Mesenchymal stem cell (in vitro differentiated cells and primary cell): ENCODE results near the gene OR4D2.

Source experiments
- DNase-seq: peaks from one replicate; pipeline ENCODE4 v3.0.0-alpha.2; 2013
- H2AFZ ChIP-seq: one replicate; pipeline ENCODE4 v1.6.1; 2013; ENCODE audit warnings: low read depth, mild to moderate bottlenecking, control low read depth, inconsistent platforms, low read length, moderate library complexity
- H2AK5ac ChIP-seq: 2 replicates; pipeline ENCODE4 v1.6.1; 2013; ENCODE audit warnings: low read length, moderate library complexity, mild to moderate bottlenecking, inconsistent platforms; ENCODE audit not compliant: severe bottlenecking
- H2BK120ac ChIP-seq: one replicate; pipeline ENCODE4 v1.6.1; 2013; ENCODE audit warnings: low read depth, mild to moderate bottlenecking, inconsistent platforms, low read length, moderate library complexity
- H2BK12ac ChIP-seq, 2 experiments: one replicate each; pipeline ENCODE4 v1.6.1; 2013; ENCODE audit warnings: inconsistent platforms in 2 of 2, low read length in 2 of 2, mild to moderate bottlenecking in 2 of 2, moderate library complexity in 2 of 2, control low read depth in 1 of 2
- H2BK15ac ChIP-seq: one replicate; pipeline ENCODE4 v1.6.1; 2013; ENCODE audit warnings: mild to moderate bottlenecking, low read depth, inconsistent platforms; ENCODE audit not compliant: poor library complexity, severe bottlenecking
- H2BK5ac ChIP-seq: 2 replicates; pipeline ENCODE4 v1.6.1; 2013; ENCODE audit warnings: low read depth, mild to moderate bottlenecking, low read length, control low read depth, inconsistent platforms; ENCODE audit not compliant: poor library complexity, severe bottlenecking
- H3K14ac ChIP-seq, 2 experiments: one replicate each; pipeline ENCODE4 v1.6.1; 2013; ENCODE audit warnings: inconsistent platforms in 2 of 2, low read length in 2 of 2, control low read depth in 1 of 2, mild to moderate bottlenecking in 1 of 2, moderate library complexity in 1 of 2
- H3K18ac ChIP-seq, 2 experiments: one replicate each; pipeline ENCODE4 v1.6.1; 2013; ENCODE audit warnings: inconsistent platforms in 2 of 2, low read length in 2 of 2, control low read depth in 1 of 2, low read depth in 1 of 2, mild to moderate bottlenecking in 1 of 2
- H3K23ac ChIP-seq, 2 experiments: one replicate each; pipeline ENCODE4 v1.6.1; 2013; ENCODE audit warnings: inconsistent platforms in 2 of 2, low read length in 2 of 2, mild to moderate bottlenecking in 2 of 2, moderate library complexity in 2 of 2, control low read depth in 1 of 2
- H3K27ac ChIP-seq: 2 replicates; pipeline ENCODE4 v1.5.1; 2013; ENCODE audit warnings: mild to moderate bottlenecking, moderate library complexity, low read length, control low read depth, inconsistent platforms; ENCODE audit not compliant: poor library complexity, severe bottlenecking
- H3K27me3 ChIP-seq, 2 experiments: 2 replicates each; pipeline versions ENCODE4 v1.6.1 to v1.7.0; 2013; ENCODE audit warnings: low read length in 2 of 2, mild to moderate bottlenecking in 2 of 2, moderate library complexity in 2 of 2, control low read depth in 1 of 2, inconsistent platforms in 1 of 2; ENCODE audit not compliant: control insufficient read depth in 1 of 2, insufficient read depth in 1 of 2
- H3K36me3 ChIP-seq, 2 experiments: 2 replicates each; pipeline versions ENCODE4 v1.6.1 to v1.7.0; 2013; ENCODE audit warnings: low read length in 2 of 2, control low read depth in 1 of 2, inconsistent platforms in 1 of 2, low read depth in 1 of 2, mild to moderate bottlenecking in 1 of 2; ENCODE audit not compliant: insufficient read depth in 2 of 2, control insufficient read depth in 1 of 2
- H3K4ac ChIP-seq, 2 experiments: one replicate each; pipeline ENCODE4 v1.6.1; 2013; ENCODE audit warnings: inconsistent platforms in 2 of 2, low read length in 2 of 2, mild to moderate bottlenecking in 2 of 2, moderate library complexity in 2 of 2, control low read depth in 1 of 2, low read depth in 1 of 2
- H3K4me1 ChIP-seq: 2 replicates; pipeline ENCODE4 v1.6.1; 2013; ENCODE audit warnings: low read depth, low read length, control low read depth; ENCODE audit not compliant: control insufficient read depth, insufficient read depth
- H3K4me2 ChIP-seq: 2 replicates; pipeline ENCODE4 v1.6.1; 2013; ENCODE audit warnings: low read length, mild to moderate bottlenecking, inconsistent platforms; ENCODE audit not compliant: poor library complexity, severe bottlenecking
- H3K4me3 ChIP-seq, 2 experiments: 2 replicates each; pipeline versions ENCODE4 v1.5.1 to v1.7.0; 2013; ENCODE audit warnings: low read length in 2 of 2, mild to moderate bottlenecking in 2 of 2, control low read depth in 1 of 2, low read depth in 1 of 2; ENCODE audit not compliant: insufficient read depth in 1 of 2
- H3K79me1 ChIP-seq: replicated peaks from 2 replicates; pipeline ENCODE4 v1.6.1; 2013; ENCODE audit warnings: mild to moderate bottlenecking, control low read depth, low read length, inconsistent platforms; ENCODE audit not compliant: poor library complexity, severe bottlenecking
- H3K9ac ChIP-seq: 2 replicates; pipeline ENCODE4 v1.7.0; 2013; ENCODE audit warnings: mild to moderate bottlenecking, low read length, moderate library complexity
- H3K9me3 ChIP-seq: 2 replicates; pipeline ENCODE4 v1.7.0; 2013; ENCODE audit warnings: mild to moderate bottlenecking, low read length; ENCODE audit not compliant: control insufficient read depth
- H4K8ac ChIP-seq: one replicate; pipeline ENCODE4 v1.6.1; 2013; ENCODE audit warnings: inconsistent platforms, mild to moderate bottlenecking, low read length, moderate library complexity
- H4K91ac ChIP-seq: one replicate; pipeline ENCODE4 v1.6.1; 2013; ENCODE audit warnings: mild to moderate bottlenecking, low read length, inconsistent platforms
- WGBS: methylation state at CpG from one replicate; pipeline ENCODE4 v1.1.7; 2013; ENCODE audit warnings: mixed read lengths; 5-methylcytosine and 5-hydroxymethylcytosine counted together

The OR4D2 gene

GRCh38 chr17:58215685-58216084 lies 48.9 kb downstream of the OR4D2 start:
- Histone ChIP-seq H3K4ac (no peak overlapping the region), H2BK12ac (no peak overlapping the region), H3K27ac (no peak overlapping the region), H4K8ac (no peak overlapping the region), H2AK5ac (no peak overlapping the region), H3K14ac (no peak overlapping the region), H3K27me3 (no peaks in the 10 kb centered on the region), H2BK120ac (no peak overlapping the region), H2BK15ac (no peak overlapping the region), H3K79me1 (no peaks in the 10 kb centered on the region), H3K36me3 (peaks cover 8 to 49% of the 10 kb centered on the region in 2 experiments), H3K4me3 (no peak overlapping the region), H3K4me2 (no peak overlapping the region), H3K18ac (no peak overlapping the region), H3K9ac (no peak overlapping the region), H4K91ac (no peak overlapping the region), H2BK5ac (no peak overlapping the region), H2AFZ (no peak overlapping the region), H3K4me1 (peaks cover 5% of the 10 kb centered on the region), H3K9me3 (no peaks in the 10 kb centered on the region), H3K23ac (no peak overlapping the region)
- no peak for DNase-seq

- H3K18ac ChIP-seq = no peak overlapping the region
- H2BK5ac ChIP-seq = no peak overlapping the region
- no peak overlapping the region for H3K14ac ChIP-seq
- no peaks in the 10 kb centered on the region for H3K27me3 ChIP-seq
- H3K27ac ChIP-seq = no peak overlapping the region
- H3K4ac ChIP-seq = no peak overlapping the region
- H2AFZ ChIP-seq = no peak overlapping the region
- H2BK15ac ChIP-seq = no peak overlapping the region
- H2BK120ac ChIP-seq = no peak overlapping the region
- 90% methylated on average over 3 of the region's 3 CpGs for WGBS
- H3K23ac ChIP-seq = no peak overlapping the region
- H4K8ac ChIP-seq = no peak overlapping the region
- no peaks in the 10 kb centered on the region for H3K79me1 ChIP-seq
- DNase-seq = no peak
- peaks cover 5% of the 10 kb centered on the region for H3K4me1 ChIP-seq
- peaks cover 4 to 33% of the 10 kb centered on the region in 2 experiments for H3K36me3 ChIP-seq
- no peak overlapping the region for H3K4me2 ChIP-seq
- H2BK12ac ChIP-seq = no peak overlapping the region
- H2AK5ac ChIP-seq = no peak overlapping the region
- H3K9me3 ChIP-seq = no peaks in the 10 kb centered on the region
- no peak overlapping the region for H3K4me3 ChIP-seq
- H4K91ac ChIP-seq = no peak overlapping the region
- H3K9ac ChIP-seq = no peak overlapping the region
Observed at GRCh38 chr17:58217766-58218165, 51.0 kb downstream of the OR4D2 start.

- H3K4ac ChIP-seq = peak within 1 kb of the TSS in 1 of 2 experiments; percentile 81
- H3K36me3 ChIP-seq = peaks cover under 1 to 19% of the 10 kb centered on the region in 2 experiments
- peak within 1 kb of the TSS; percentile 78 for H3K4me2 ChIP-seq
- H2BK120ac ChIP-seq = no peak within 1 kb of the TSS
- H3K9me3 ChIP-seq = no peaks in the 10 kb centered on the region
- H2BK12ac ChIP-seq = peak within 1 kb of the TSS in 1 of 2 experiments; percentile 24
- peaks cover 5% of the 10 kb centered on the region for H3K4me1 ChIP-seq
- H3K27me3 ChIP-seq = no peaks in the 10 kb centered on the region
- no peaks in the 10 kb centered on the region for H3K79me1 ChIP-seq
- no peak within 1 kb of the TSS for H3K23ac ChIP-seq
- H2AK5ac ChIP-seq = no peak within 1 kb of the TSS
- peak within 1 kb of the TSS; percentile 65 for H4K91ac ChIP-seq
- H3K27ac ChIP-seq = no peak within 1 kb of the TSS
- H3K9ac ChIP-seq = peak within 1 kb of the TSS; percentile 95
- no peak within 1 kb of the TSS for H2BK5ac ChIP-seq
- H2AFZ ChIP-seq = peak within 1 kb of the TSS; percentile 84
- H3K14ac ChIP-seq = peak within 1 kb of the TSS in 1 of 2 experiments; percentile 93
- peak within 1 kb of the TSS in 1 of 2 experiments; percentile 88 for H3K18ac ChIP-seq
- DNase-seq = peak; percentile 90
- WGBS = 5% methylated on average over 56 of the region's 56 CpGs
- peak within 1 kb of the TSS; percentile 75 to 98 for H3K4me3 ChIP-seq
- no peak within 1 kb of the TSS for H2BK15ac ChIP-seq
- H4K8ac ChIP-seq = peak within 1 kb of the TSS; percentile 93
Observed at GRCh38 chr17:58219007-58219788, 52.4 kb downstream of the OR4D2 start, which contains the start of gene MKS1. Gene MKS1, minus strand, starts transcription at chr17:58219255. Its CDS starts 25 bp downstream, at chr17:58219230.

- 91% methylated on average over 7 of the region's 7 CpGs for WGBS
- no peak for DNase-seq
- Histone ChIP-seq H2BK5ac (no peak overlapping the region), H3K14ac (no peak overlapping the region), H3K27me3 (no peaks in the 10 kb centered on the region), H3K4me3 (peak overlapping the region in 1 of 2 experiments; percentile 98), H3K9me3 (no peaks in the 10 kb centered on the region), H2BK15ac (no peak overlapping the region), H4K91ac (no peak overlapping the region), H2AFZ (no peak overlapping the region), H3K18ac (no peak overlapping the region), H3K36me3 (peaks cover 0 to 15% of the 10 kb centered on the region in 2 experiments), H3K4me1 (peaks cover 5% of the 10 kb centered on the region), H2AK5ac (no peak overlapping the region), H3K79me1 (no peaks in the 10 kb centered on the region), H3K23ac (no peak overlapping the region), H3K27ac (no peak overlapping the region), H2BK12ac (no peak overlapping the region), H3K9ac (peak overlapping the region; percentile 95), H3K4ac (no peak overlapping the region), H3K4me2 (no peak overlapping the region), H4K8ac (no peak overlapping the region), H2BK120ac (no peak overlapping the region)
Observed at GRCh38 chr17:58219789-58220183, 53.0 kb downstream of the OR4D2 start.
